Omental fat pad (tissue), 4 donors: ENCODE measurements around the gene DBNL. TPM values are rescaled to one million over a fixed set of nuclear protein-coding genes. Genes with fewer than 3 reads are reported as not detected.

Experiments
- ATAC-seq: fragments of 150-250 bp; one replicate; pipeline ENCODE4 v1.9.1; 2016; ENCODE audit warnings: mild to moderate bottlenecking, moderate library complexity; ENCODE audit not compliant: low FRiP score
- DNase-seq: peaks from one replicate; pipeline ENCODE4 v3.0.0-alpha.2; 2019; ENCODE audit warnings: low spot score
- total RNA-seq, 4 donors: library from RNA; depleted of rRNA; stranded (reverse); fragments of >200 nt; gene quantifications; one replicate each; pipeline ENCODE4 v1.1.0, GENCODE V29; 2016
- TF ChIP-seq, protein P1 (sequence below), 3 donors: fragments of 450-650 bp; IDR thresholded peaks; one replicate each; pipeline ENCODE4 v1.5.1; 2016 to 2017; ENCODE audit warnings: antibody characterized with exemption in 3 of 3, mild to moderate bottlenecking in 3 of 3, moderate library complexity in 2 of 3

The DBNL gene
- total RNA-seq, 4 donors from 2014 or later = 106 to 160 (median 127) TPM

DNA sequence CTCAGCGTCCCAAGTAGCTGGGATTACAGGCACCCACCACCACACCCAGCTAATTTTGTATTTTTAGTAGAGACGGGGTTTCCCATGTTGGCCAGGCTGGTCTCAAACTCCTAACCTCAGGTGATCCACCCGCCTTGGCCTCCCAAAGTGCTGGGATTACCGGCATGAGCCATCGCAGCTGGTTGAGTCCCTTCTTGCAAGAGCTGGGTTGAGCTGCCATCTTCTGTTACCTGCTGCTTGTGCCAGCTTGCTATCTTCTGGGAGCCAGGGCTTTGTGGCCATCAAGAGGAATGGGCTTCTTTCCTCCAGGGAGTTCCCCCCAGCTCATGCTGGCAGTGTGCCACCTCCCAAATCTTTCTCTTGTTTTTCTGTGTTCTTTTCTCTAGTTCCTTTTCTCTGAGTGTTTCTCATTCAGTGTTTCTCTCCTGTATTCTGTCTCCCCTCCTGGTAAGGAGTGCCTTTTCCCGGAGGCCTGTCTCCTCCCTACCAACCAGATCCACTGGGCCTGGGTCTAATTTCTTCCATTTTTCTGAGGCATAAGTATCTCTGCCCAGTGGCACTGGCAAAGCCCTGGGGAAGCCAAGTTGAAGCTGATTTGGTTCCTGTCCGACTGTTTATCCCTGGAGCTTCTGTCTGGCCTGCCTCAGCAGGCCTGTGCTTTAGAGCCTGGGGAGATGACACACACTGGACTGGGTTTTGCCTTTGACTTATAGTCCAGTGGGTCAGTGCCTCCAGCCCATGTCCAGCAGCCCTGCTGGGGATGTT, 3.7 kb downstream of the DBNL start:
- DNase-seq (no peak), ATAC-seq (no peak)
- TF ChIP-seq, protein P1, sequence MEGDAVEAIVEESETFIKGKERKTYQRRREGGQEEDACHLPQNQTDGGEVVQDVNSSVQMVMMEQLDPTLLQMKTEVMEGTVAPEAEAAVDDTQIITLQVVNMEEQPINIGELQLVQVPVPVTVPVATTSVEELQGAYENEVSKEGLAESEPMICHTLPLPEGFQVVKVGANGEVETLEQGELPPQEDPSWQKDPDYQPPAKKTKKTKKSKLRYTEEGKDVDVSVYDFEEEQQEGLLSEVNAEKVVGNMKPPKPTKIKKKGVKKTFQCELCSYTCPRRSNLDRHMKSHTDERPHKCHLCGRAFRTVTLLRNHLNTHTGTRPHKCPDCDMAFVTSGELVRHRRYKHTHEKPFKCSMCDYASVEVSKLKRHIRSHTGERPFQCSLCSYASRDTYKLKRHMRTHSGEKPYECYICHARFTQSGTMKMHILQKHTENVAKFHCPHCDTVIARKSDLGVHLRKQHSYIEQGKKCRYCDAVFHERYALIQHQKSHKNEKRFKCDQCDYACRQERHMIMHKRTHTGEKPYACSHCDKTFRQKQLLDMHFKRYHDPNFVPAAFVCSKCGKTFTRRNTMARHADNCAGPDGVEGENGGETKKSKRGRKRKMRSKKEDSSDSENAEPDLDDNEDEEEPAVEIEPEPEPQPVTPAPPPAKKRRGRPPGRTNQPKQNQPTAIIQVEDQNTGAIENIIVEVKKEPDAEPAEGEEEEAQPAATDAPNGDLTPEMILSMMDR (IDR thresholded peaks at IDR 0.05) = no peak

DNA sequence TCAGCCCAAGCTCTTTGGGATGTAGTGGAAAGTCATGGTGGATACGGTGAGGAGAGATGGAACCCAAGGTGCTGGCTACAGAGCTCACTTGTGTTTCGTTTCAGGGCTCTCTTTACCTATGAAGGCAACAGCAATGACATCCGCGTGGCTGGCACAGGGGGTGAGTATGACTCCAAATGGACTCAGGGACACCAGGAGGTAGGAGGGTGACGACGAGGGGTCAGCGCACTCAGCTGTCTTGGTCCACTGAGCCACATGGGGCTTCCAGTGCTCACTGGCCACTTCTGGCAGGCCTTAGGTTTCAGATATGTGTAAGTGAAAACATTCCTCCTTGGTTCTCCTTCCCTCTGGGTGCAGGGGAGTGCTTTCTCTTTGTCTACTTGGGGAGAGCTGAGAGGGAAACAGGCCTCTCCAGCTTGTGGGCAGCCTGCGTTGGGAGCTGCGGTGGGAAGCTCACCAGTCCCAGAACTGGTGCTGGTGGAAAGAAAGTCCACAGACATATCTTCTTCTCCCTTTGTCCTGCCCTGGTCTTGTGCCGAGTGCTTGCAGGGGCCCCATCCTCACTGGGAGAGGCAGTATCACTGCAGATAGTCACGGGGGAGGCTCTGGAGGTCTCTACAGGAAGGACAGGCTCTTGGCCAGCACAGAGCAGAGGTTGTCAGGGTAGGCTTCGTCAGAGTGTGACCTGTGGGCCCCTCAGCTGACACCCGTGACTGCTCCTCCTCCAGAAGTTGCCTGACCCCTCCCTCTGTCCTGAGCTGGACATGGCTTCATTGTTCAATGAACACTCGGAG, 5.8 kb downstream of the DBNL start:
- no peak for ATAC-seq

DNA sequence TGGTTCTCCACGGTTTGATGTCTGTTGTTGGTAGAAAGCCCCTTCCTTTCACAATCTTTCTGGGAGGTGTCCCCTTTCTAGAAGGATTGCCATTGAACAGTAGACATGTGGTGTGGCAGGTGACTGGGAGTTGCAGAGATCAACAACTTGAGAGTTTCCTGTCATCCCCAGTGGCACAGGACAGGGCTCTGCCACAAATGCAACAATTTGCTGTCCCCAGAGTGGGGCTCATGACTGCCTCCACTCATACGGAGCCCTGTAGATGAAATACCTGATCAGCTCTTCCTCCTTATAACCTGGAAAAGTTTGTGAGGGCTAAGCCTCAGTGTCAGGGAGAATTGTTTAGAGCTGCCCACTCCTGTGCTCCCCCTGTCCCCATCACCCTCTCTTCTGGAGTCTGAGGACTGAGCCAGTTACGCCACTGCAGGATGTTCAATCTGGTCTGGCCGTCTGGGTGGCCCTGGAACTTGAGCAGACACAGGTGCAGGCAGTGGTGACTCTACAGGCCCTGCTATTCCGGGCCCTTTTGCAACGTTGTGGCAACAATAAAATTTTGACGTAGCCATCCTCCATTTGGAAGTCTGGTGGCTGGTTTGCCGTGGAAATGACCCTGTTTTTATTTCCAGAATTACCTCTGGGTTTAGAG, 6.5 kb downstream of the DBNL start:
- no peak for DNase-seq
- ATAC-seq = no peak
- TF ChIP-seq, protein P1 (IDR thresholded peaks at IDR 0.05) = no peak

More for the DNA sequence above, 5.8 kb downstream of the DBNL start:
- TF ChIP-seq, protein P1 (IDR thresholded peaks at IDR 0.05) = no peak
- no peak for DNase-seq

DNA sequence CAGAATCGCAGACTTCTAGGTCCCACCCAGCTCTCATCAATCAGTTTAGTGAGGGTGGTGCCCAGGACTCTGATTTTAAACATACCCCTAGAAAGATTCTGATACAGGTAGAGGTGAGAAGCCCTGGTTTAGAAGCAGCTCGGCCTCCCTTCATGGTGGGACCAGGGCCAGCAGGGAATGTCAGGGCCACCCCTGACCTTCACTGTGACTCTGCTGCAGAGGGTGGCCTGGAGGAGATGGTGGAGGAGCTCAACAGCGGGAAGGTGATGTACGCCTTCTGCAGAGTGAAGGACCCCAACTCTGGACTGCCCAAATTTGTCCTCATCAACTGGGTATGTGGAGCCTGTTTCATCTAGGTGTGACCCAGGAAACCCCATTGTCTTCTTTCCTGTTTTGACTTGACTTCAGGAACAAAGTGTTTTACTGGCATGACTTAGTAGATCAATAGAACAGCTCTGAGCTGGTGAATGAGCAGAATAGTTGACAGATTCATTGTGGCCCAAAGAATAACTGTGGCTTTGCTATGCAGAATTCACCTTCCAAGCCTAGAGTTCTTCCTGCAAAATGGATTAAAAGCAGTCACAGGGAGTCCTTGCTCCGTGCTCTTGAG, 7.2 kb downstream of the DBNL start:
- ATAC-seq (no peak), DNase-seq (no peak)
- TF ChIP-seq, protein P1 (IDR thresholded peaks at IDR 0.05) = no peak

DNA sequence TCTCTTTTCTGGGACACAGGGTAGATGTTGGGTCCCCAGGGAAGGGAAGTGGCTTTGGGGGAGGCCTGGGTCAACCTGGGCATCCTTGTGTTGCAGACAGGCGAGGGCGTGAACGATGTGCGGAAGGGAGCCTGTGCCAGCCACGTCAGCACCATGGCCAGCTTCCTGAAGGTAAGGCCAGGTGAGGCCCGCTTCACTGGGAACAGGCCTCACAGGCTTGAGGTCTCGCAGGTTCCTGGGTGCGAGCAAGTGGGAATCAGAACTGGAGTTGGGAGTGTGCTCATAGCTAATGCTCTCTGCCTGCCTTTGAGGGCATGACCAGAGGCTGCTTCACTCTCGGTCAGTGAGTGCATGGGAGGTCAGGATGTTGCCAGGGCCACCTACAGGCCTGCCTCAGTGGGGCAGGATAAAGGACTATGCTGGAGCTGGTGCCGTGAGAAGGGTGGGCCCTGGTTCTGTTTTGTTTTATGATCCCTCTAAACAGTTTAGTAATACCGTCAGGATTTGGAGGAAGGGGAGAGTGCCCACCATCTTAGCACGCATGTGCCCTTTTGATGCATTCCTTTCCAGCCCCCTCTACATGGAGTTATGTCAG, 8.4 kb downstream of the DBNL start:
- no peak for DNase-seq
- TF ChIP-seq, protein P1 (IDR thresholded peaks at IDR 0.05) = no peak
- ATAC-seq = no peak

DNA sequence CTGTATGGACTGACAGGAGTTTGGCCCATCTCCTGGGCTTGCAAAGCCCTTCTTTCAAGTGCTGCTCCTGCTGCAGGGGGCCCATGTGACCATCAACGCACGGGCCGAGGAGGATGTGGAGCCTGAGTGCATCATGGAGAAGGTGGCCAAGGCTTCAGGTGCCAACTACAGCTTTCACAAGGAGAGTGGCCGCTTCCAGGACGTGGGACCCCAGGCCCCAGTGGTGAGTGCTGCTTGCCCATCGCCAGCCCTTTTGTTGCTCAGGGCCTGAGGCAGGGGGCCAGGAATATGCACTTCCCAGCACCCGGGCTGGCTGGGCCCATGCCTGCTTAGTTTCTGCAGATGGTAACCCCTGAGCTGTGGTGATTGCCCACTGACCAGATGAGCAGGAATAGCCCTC, 12.2 kb downstream of the DBNL start:
- TF ChIP-seq, protein P1 (IDR thresholded peaks at IDR 0.05) = no peak
- no peak for ATAC-seq
- DNase-seq = peak; percentile 2
